ENCODE measurements around the gene AP1S1.

DNA sequence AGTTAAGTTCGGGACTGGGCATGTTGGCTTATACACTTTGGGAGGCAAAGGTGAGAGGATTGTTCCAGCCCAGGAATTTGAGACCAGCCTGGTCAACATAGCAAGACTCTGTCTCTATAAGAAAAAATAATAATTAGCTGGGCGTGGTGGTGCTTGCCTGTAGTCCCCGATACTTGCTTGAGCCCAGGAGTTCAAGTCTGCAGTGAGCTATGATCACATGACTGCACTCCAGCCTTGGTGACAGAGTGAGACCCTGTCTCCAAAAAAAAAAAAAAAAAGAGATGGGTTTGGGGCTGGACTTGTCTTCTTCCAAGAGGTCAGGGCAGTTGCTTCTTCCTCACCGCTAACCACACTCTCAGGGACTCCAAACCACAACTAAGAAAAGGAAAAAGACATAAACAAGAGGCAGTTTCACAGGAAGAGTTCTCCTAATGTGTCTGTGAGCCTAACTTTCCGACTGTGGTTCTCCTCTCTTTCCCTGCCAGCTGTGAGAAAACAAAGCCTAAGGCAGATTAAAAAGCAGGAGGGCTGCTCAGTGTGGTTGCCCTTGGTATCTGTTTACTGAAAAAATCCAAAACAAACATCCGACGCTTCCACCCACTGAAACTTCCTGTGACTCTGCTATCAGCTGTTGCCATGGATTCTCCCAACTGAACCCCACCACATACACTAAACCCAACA lies 29.8 kb upstream of the AP1S1 start:
- TF ChIP-seq, protein P1, sequence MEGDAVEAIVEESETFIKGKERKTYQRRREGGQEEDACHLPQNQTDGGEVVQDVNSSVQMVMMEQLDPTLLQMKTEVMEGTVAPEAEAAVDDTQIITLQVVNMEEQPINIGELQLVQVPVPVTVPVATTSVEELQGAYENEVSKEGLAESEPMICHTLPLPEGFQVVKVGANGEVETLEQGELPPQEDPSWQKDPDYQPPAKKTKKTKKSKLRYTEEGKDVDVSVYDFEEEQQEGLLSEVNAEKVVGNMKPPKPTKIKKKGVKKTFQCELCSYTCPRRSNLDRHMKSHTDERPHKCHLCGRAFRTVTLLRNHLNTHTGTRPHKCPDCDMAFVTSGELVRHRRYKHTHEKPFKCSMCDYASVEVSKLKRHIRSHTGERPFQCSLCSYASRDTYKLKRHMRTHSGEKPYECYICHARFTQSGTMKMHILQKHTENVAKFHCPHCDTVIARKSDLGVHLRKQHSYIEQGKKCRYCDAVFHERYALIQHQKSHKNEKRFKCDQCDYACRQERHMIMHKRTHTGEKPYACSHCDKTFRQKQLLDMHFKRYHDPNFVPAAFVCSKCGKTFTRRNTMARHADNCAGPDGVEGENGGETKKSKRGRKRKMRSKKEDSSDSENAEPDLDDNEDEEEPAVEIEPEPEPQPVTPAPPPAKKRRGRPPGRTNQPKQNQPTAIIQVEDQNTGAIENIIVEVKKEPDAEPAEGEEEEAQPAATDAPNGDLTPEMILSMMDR (IDR thresholded peaks at IDR 0.05), result no peak
- no peak for TF ChIP-seq POLR2A (IDR thresholded peaks at IDR 0.05)

Data from testis (tissue), 2 donors.